Right lobe of liver (tissue), 6 donors: Measurements from ENCODE around the gene TXLNG. TPM values are rescaled to one million over a fixed set of nuclear protein-coding genes. Genes with fewer than 3 reads are reported as not detected.

Experiments used
- ATAC-seq, 4 donors: fragments of 200-7000 bp; cut with Tn5 transposase; one replicate each; pipeline ENCODE4 v1.9.1; 2020; ENCODE audit warnings: mild to moderate bottlenecking in 4 of 4, moderate library complexity in 4 of 4
- DNase-seq, 3 donors: peaks; one replicate each; pipeline ENCODE4 v3.0.0-alpha.2; 2020
- H3K27ac ChIP-seq, 3 donors: fragments of 200-600 bp; one replicate each; pipeline ENCODE4 v1.8.0; 2022
- H3K27me3 ChIP-seq, 2 donors: fragments of 200-600 bp; one replicate each; pipeline ENCODE4 v1.8.0; 2022
- H3K36me3 ChIP-seq, 4 donors: fragments of 200-600 bp; sonication (generic) in 1 of 4; one replicate each; pipeline versions ENCODE4 v1.5.1 to v1.8.0; 2017 to 2022; ENCODE audit warnings: control low read depth in 1 of 4
- H3K4me1 ChIP-seq, 4 donors: fragments of 200-600 bp; sonication (generic) in 1 of 4; one replicate each; pipeline versions ENCODE4 v1.5.1 to v1.8.0; 2017 to 2022; ENCODE audit warnings: control low read depth in 1 of 4
- H3K4me3 ChIP-seq, 3 donors: fragments of 200-600 bp; one replicate each; pipeline ENCODE4 v1.8.0; 2022
- H3K9me3 ChIP-seq, 4 donors: fragments of 200-600 bp; sonication (generic) in 1 of 4; one replicate each; pipeline versions ENCODE4 v1.5.1 to v1.8.0; 2017 to 2022; ENCODE audit warnings: control low read depth in 1 of 4
- CTCF ChIP-seq, 4 donors: fragments of 200-600 bp in 3 of 4; fragments of 450-650 bp in 1 of 4; IDR thresholded peaks; one replicate each; pipeline versions ENCODE4 v1.5.1 to v1.8.0; 2016 to 2022; ENCODE audit warnings: antibody characterized with exemption in 4 of 4, mild to moderate bottlenecking in 2 of 4
- POLR2A ChIP-seq: fragments of 450-650 bp; IDR thresholded peaks from one replicate; pipeline ENCODE4 v1.6.1; 2017; ENCODE audit warnings: antibody characterized with exemption, mild to moderate bottlenecking
- WGBS: methylation state at CpG from one replicate; pipeline ENCODE4 v1.1.6; 2018; ENCODE audit warnings: low coverage, low lambda C conversion rate; ENCODE audit not compliant: insufficient coverage; ENCODE audit errors: missing lambda C conversion rate; 5-methylcytosine and 5-hydroxymethylcytosine counted together
- intact Hi-C, 2 donors: fragments of 100-400 bp; cut with DNase I; formaldehyde crosslinking; loops; one replicate each; pipeline versions ENCODE4 v1.11.2 to v1.14.1; 2022
- total RNA-seq, 6 experiments: library from RNA; depleted of rRNA in 2 of 6; stranded (reverse); fragments of >200 nt in 2 of 6; fragmentation: NEBNext Ultra II Directional in 3 of 6; extraction: Animal tissue kit (Norgen Biotek cat#: 25700) in 3 of 6; gene quantifications; one replicate each; pipeline versions ENCODE4 v1.1.0 to v1.2.4, GENCODE V29; 2016 to 2023
- donor health status: DM: no; HTN: yes; CAD: no.
- donor health status: DM: no; HTN: no; CAD: no.
- donor health status: DM: no; HTN: no; CAD: no.
- donor health status: DM: no; HTN: yes; CAD: no.
- donor health status: DM: no; HTN: yes; CAD: no.

TXLNG gene
- total RNA-seq, 6 experiments from 2014 or later: 3.9 to 9.3 (median 7.3) TPM

GRCh38 chrX:16851421-16851820, 65.2 kb downstream of the TXLNG start:
- ATAC-seq: no peak
- no peaks in the 10 kb centered on the region for H3K4me1 ChIP-seq
- no peak overlapping the region for H3K4me3 ChIP-seq
- H3K27me3 ChIP-seq: no peaks in the 10 kb centered on the region
- H3K36me3 ChIP-seq: peaks cover 0 to 17% (median 0%) of the 10 kb centered on the region in 4 donors
- no peak for DNase-seq
- 43% methylated on average over 1 of the region's 1 CpG for WGBS
- H3K9me3 ChIP-seq: no peaks in the 10 kb centered on the region
- H3K27ac ChIP-seq: no peak overlapping the region
- no peak for TF ChIP-seq CTCF (IDR thresholded peaks at IDR 0.05)
- TF ChIP-seq POLR2A: no peak
- intact Hi-C loops: no loop called here

- intact Hi-C loops: no loop called here
- no peaks in the 10 kb centered on the region for H3K4me1 ChIP-seq
- peaks cover 0 to 17% (median 0%) of the 10 kb centered on the region in 4 donors for H3K36me3 ChIP-seq
- H3K9me3 ChIP-seq: no peaks in the 10 kb centered on the region
- no peak for ATAC-seq
- TF ChIP-seq CTCF (IDR thresholded peaks at IDR 0.05): no peak
- TF ChIP-seq POLR2A: no peak
- 79% methylated on average over 3 of the region's 3 CpGs for WGBS
- no peak overlapping the region for H3K4me3 ChIP-seq
- no peak overlapping the region for H3K27ac ChIP-seq
- H3K27me3 ChIP-seq: no peaks in the 10 kb centered on the region
- DNase-seq: no peak
Observed at GRCh38 chrX:16851827-16852226, 65.6 kb downstream of the TXLNG start.

- Histone ChIP-seq H3K27ac (no peak overlapping the region), H3K36me3 (peaks cover 0 to 26% (median 0%) of the 10 kb centered on the region in 4 donors), H3K9me3 (no peaks in the 10 kb centered on the region), H3K27me3 (no peaks in the 10 kb centered on the region), H3K4me3 (no peak overlapping the region), H3K4me1 (no peaks in the 10 kb centered on the region)
- intact Hi-C loops: no loop called here
- DNase-seq: no peak
- no peak for ATAC-seq
- TF ChIP-seq CTCF (IDR thresholded peaks at IDR 0.05) (no peak), POLR2A (no peak)
- WGBS: 69% methylated on average over 5 of the region's 12 CpGs
Observed at GRCh38 chrX:16852617-16853179, 66.4 kb downstream of the TXLNG start.

GRCh38 chrX:16853537-16853936, 67.3 kb downstream of the TXLNG start:
- ATAC-seq (no peak), DNase-seq (no peak)
- 54% methylated on average over 2 of the region's 3 CpGs for WGBS
- Histone ChIP-seq H3K36me3 (peaks cover 0 to 24% (median 0%) of the 10 kb centered on the region in 4 donors), H3K27me3 (no peaks in the 10 kb centered on the region), H3K9me3 (no peaks in the 10 kb centered on the region), H3K27ac (no peak overlapping the region), H3K4me3 (no peak overlapping the region), H3K4me1 (no peaks in the 10 kb centered on the region)
- TF ChIP-seq POLR2A: no peak
- TF ChIP-seq CTCF (IDR thresholded peaks at IDR 0.05): no peak
- intact Hi-C loops: no loop called here
